Psoas muscle (tissue), 8 donors: ENCODE measurements around the gene TMTC2. TPM values are rescaled to one million over a fixed set of nuclear protein-coding genes. Genes with fewer than 3 reads are reported as not detected.

Source experiments
- ATAC-seq, 4 donors: fragments of 200-7000 bp; cut with Tn5 transposase; one replicate each; pipeline ENCODE4 v1.9.1; 2020; ENCODE audit warnings: moderate library complexity in 3 of 4, mild to moderate bottlenecking in 2 of 4
- DNase-seq, 2 donors: peaks; one replicate each; pipeline ENCODE4 v3.0.0-alpha.2; 2020
- H3K27ac ChIP-seq: fragments of 200-600 bp; one replicate; pipeline ENCODE4 v1.8.0; 2022
- H3K27me3 ChIP-seq, 3 donors: fragments of 200-600 bp in 1 of 3; one replicate each; pipeline versions ENCODE4 v1.6.1 to v1.8.0; 2013 to 2022; ENCODE audit warnings: low read length in 2 of 3, mild to moderate bottlenecking in 2 of 3, moderate library complexity in 1 of 3; ENCODE audit not compliant: insufficient read depth in 3 of 3
- H3K36me3 ChIP-seq, 2 donors: fragments of 200-600 bp in 1 of 2; one replicate each; pipeline versions ENCODE4 v1.6.1 to v1.8.0; 2013 to 2022; ENCODE audit warnings: low read depth in 1 of 2, mild to moderate bottlenecking in 1 of 2, moderate library complexity in 1 of 2; ENCODE audit not compliant: insufficient read depth in 1 of 2
- H3K4me1 ChIP-seq: fragments of 200-600 bp; one replicate; pipeline ENCODE4 v1.8.0; 2022
- H3K4me3 ChIP-seq: fragments of 200-600 bp; one replicate; pipeline ENCODE4 v1.8.0; 2022; ENCODE audit warnings: mild to moderate bottlenecking
- H3K9me3 ChIP-seq: fragments of 200-600 bp; one replicate; pipeline ENCODE4 v1.8.0; 2022
- CTCF ChIP-seq: fragments of 200-600 bp; IDR thresholded peaks from one replicate; pipeline ENCODE4 v1.8.0; 2022; ENCODE audit warnings: antibody characterized with exemption
- WGBS, 3 donors: extraction: QIAGEN DNeasy Blood & Tissue Kit; methylation state at CpG; one replicate each; pipeline versions ENCODE4 v1.1.6 to v1.1.7; 2013; 5-methylcytosine and 5-hydroxymethylcytosine counted together
- intact Hi-C, 2 donors: fragments of 100-400 bp; cut with DNase I; formaldehyde crosslinking; loops; one replicate each; pipeline versions ENCODE4 v1.11.0 to v1.14.2; 2022
- polyA plus RNA-seq, 3 donors: library from polyadenylated mRNA; stranded (reverse); fragments of 200-250 nt; gene quantifications; one replicate each; pipeline ENCODE4 v1.2.3, GENCODE V29; 2013
- total RNA-seq, 4 donors: library from RNA; stranded (reverse); fragmentation: NEBNext Ultra II Directional in 2 of 4; extraction: Animal tissue kit (Norgen Biotek cat#: 25700) in 2 of 4; gene quantifications; one replicate each; pipeline versions ENCODE4 v1.2.1 to v1.2.4, GENCODE V29; 2021 to 2023
- donor health status: healthy with polysubstance abuse.
- donor health status: DM: no; HTN: no; CAD: no; lungs with moderate emphysema.
- donor health status: Bipolar disorder and iron deficiency.
- donor health status: healthy.
- donor health status: DM: yes; HTN: yes; CAD: no.
- donor health status: DM: no; HTN: no; CAD: no.
- donor health status: DM: no; HTN: no; CAD: no.
- donor health status: DM: yes; HTN: yes; CAD: no.

TMTC2 gene
- total and polyA plus RNA-seq, 7 donors = 0.85 to 2.7 (median 1.8) TPM

DNA sequence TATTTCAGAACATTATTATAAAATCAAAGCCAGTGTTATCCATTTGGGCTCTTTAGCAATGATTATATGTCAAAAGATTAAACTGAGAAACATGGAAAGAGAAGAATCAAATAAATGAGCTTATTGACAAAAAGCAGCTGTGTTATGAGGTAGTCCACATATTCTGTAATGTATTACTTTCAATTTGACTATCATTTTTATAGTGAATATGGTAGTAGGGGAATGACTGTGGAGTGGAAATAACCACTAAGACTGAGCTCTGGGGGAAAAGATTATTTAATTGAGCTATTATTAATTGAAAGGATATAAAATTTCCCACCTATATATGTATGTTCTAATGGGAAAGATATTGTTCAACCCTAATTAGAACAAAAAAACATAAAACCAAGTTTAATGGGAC is 381.3 kb downstream of the TMTC2 start:
- H3K4me1 ChIP-seq = no peaks in the 10 kb centered on the region
- intact Hi-C loops = no loop called here

GRCh38 chr12:83074358-83074894 is 387.7 kb downstream of the TMTC2 start:
- Histone ChIP-seq H3K4me1 (no peaks in the 10 kb centered on the region), H3K36me3 (no peaks in the 10 kb centered on the region), H3K27ac (no peak overlapping the region), H3K9me3 (no peaks in the 10 kb centered on the region), H3K27me3 (no peaks in the 10 kb centered on the region), H3K4me3 (no peak overlapping the region)
- intact Hi-C loops = no loop called here
- WGBS, 3 donors = 94 to 98% (median 96%) methylated on average over 6 of the region's 6 CpGs
- ATAC-seq = no peak
- TF ChIP-seq CTCF = no peak
- no peak for DNase-seq

More for the DNA sequence above, 381.3 kb downstream of the TMTC2 start:
- H3K27ac ChIP-seq = no peak overlapping the region
- no peaks in the 10 kb centered on the region for H3K27me3 ChIP-seq
- H3K36me3 ChIP-seq = no peaks in the 10 kb centered on the region
- no peak overlapping the region for H3K4me3 ChIP-seq
- no peak for ATAC-seq
- no peaks in the 10 kb centered on the region for H3K9me3 ChIP-seq
- DNase-seq = no peak
- TF ChIP-seq CTCF = no peak

DNA sequence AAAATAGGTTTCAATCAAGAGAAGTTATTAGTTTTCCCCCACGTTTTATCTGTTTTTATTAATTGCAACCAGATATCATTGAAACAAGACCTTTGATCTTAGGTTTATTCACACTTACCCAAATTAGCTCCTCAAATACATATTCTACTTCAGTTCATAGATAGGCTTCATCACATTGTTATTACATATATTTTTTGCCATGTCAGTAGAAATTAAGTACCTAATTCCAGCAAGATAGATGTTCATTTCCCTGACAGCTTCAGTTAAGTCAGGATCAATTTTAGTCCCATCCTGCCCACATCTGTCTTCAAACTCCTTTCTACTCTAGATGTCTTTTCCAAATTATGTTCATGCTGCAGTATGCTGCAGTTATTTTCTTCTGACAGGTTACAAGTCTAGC is 388.8 kb downstream of the TMTC2 start:
- H3K4me1 ChIP-seq = no peaks in the 10 kb centered on the region
- intact Hi-C loops = no loop called here

GRCh38 chr12:83077041-83077440 is 390.3 kb downstream of the TMTC2 start:
- intact Hi-C loops = no loop called here
- 74 to 75% (median 74%) methylated on average over 6 of the region's 6 CpGs for WGBS, 3 donors
- no peaks in the 10 kb centered on the region for H3K9me3 ChIP-seq
- TF ChIP-seq CTCF = no peak
- no peak overlapping the region for H3K4me3 ChIP-seq
- no peak overlapping the region for H3K27ac ChIP-seq
- H3K27me3 ChIP-seq = no peaks in the 10 kb centered on the region
- ATAC-seq (no peak), DNase-seq (no peak)
- no peaks in the 10 kb centered on the region for H3K4me1 ChIP-seq
- no peaks in the 10 kb centered on the region for H3K36me3 ChIP-seq

More for the DNA sequence above, 388.8 kb downstream of the TMTC2 start:
- Histone ChIP-seq H3K27me3 (no peaks in the 10 kb centered on the region), H3K36me3 (no peaks in the 10 kb centered on the region), H3K9me3 (no peaks in the 10 kb centered on the region), H3K27ac (no peak overlapping the region), H3K4me3 (no peak overlapping the region)
- DNase-seq = no peak
- no peak for ATAC-seq
- no peak for TF ChIP-seq CTCF
- WGBS, 3 donors = 79 to 96% (median 89%) methylated on average over 1 of the region's 1 CpG

DNA sequence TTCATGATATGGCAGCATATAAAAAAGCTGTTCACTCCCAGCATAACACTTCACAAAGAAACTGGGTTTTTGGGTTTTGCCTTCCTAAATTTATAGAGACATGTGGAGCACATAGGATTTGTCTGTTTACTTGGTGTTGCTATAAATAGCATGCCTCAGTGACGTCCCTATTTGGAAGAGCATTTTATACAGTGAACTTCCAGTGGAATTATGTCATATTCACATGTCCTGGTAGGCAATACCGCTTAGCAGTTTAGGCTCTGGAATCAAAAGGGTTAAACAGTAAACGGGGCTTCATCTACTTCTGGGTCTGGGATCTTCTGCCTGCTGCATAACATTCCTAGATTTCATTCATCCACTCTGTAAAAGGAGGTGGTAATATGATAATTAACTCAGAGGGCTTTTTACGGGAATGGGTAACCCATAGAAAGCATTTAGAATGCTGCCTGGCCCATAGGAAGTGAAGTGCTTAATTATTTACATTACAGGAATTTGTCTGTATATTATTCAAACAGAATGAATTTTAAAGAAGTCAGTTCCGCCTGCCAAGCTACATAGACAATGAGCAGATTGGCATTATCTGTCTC is 396.1 kb downstream of the TMTC2 start:
- DNase-seq = no peak
- Histone ChIP-seq H3K9me3 (no peaks in the 10 kb centered on the region), H3K4me1 (no peaks in the 10 kb centered on the region), H3K36me3 (no peaks in the 10 kb centered on the region), H3K4me3 (no peak overlapping the region), H3K27me3 (no peaks in the 10 kb centered on the region), H3K27ac (no peak overlapping the region)
- 49 to 57% (median 50%) methylated on average over 5 of the region's 5 CpGs for WGBS, 3 donors
- no peak for TF ChIP-seq CTCF
- intact Hi-C loops = no loop called here
- ATAC-seq = no peak
